ENCODE measurements around the gene APBB1.

DNA sequence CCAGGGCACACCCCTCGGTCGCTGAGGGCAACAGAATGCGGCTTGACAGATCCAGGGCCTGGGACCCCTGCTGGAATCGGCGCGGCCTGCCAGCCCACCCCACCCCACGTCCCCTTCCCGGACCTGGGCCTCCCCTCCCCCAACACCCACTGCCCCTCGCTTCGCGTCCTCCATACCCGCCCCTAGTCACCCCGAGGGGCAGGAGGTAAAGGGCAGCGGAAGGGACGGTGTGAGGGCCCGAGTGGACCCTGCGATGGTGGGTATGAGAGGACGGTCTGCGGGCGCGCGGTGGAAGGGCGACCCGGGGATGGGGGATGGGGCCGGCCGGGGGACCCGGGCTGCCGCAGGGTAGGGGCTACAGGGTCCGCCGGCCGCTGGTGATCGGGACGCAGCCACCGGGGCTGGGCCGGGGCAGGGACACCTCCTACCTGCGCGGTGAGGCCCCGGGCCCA, 311 bp downstream of the APBB1 start:
- TF ChIP-seq, protein P1, sequence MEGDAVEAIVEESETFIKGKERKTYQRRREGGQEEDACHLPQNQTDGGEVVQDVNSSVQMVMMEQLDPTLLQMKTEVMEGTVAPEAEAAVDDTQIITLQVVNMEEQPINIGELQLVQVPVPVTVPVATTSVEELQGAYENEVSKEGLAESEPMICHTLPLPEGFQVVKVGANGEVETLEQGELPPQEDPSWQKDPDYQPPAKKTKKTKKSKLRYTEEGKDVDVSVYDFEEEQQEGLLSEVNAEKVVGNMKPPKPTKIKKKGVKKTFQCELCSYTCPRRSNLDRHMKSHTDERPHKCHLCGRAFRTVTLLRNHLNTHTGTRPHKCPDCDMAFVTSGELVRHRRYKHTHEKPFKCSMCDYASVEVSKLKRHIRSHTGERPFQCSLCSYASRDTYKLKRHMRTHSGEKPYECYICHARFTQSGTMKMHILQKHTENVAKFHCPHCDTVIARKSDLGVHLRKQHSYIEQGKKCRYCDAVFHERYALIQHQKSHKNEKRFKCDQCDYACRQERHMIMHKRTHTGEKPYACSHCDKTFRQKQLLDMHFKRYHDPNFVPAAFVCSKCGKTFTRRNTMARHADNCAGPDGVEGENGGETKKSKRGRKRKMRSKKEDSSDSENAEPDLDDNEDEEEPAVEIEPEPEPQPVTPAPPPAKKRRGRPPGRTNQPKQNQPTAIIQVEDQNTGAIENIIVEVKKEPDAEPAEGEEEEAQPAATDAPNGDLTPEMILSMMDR (IDR thresholded peaks at IDR 0.05): no peak
- no peak for TF ChIP-seq POLR2A (IDR thresholded peaks at IDR 0.05)
- TF ChIP-seq EP300 (IDR thresholded peaks at IDR 0.05): no peak
- TF ChIP-seq POLR2AphosphoS5 (IDR thresholded peaks at IDR 0.05): no peak

Data from sigmoid colon (tissue), 4 donors.